Measurements from ENCODE around the gene PTBP1. TPM values are rescaled to one million over a fixed set of nuclear protein-coding genes. Genes with fewer than 3 reads are reported as not detected.
A peak's percentile ranks its signal among the peaks of the same experiment; 100 is the strongest.

PTBP1 gene
- total RNA-seq, 1 donor from 2014 or later: 285 TPM

DNA sequence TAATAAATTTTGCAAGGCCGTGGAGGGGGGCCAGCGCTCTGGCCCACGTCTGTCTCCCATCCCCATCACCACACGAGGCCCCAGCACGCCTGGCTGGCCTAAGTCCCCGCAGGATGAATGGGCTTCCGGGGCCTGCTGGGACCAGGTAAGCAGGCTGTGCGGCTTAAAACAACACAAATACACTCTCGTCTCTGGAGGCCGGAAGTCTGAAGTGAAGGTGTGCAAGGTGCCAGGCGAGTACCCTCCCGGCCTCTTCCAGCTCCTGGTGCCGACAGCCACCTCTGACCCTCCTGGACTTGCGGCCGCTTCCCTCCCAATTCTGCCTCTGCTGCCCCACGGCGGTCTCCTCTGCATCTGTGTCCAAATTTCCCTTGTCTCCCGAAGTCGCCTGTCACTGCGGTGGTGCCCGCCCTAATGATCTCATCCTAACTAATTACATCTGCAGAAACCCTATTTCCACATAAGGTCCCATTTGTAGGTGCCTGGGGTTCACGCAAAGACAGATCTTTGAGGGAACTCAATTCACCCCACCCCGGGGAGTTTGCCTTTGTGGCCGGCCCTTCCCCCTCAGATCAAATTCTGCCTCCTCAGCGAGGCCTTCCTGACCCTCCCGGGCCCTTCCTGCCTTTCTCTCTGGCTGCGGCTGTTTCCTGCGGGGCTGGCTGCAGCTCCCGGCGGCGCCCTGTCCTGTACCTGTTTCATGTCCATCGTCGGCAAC is 8.1 kb upstream of the PTBP1 start:
- H3K36me3 Mint-ChIP-seq (ENCODE audit: low read depth): no peaks in the 10 kb centered on the region
- no peaks in the 10 kb centered on the region for H3K27me3 Mint-ChIP-seq (ENCODE audit: low read depth)
- TF ChIP-seq, protein P1, sequence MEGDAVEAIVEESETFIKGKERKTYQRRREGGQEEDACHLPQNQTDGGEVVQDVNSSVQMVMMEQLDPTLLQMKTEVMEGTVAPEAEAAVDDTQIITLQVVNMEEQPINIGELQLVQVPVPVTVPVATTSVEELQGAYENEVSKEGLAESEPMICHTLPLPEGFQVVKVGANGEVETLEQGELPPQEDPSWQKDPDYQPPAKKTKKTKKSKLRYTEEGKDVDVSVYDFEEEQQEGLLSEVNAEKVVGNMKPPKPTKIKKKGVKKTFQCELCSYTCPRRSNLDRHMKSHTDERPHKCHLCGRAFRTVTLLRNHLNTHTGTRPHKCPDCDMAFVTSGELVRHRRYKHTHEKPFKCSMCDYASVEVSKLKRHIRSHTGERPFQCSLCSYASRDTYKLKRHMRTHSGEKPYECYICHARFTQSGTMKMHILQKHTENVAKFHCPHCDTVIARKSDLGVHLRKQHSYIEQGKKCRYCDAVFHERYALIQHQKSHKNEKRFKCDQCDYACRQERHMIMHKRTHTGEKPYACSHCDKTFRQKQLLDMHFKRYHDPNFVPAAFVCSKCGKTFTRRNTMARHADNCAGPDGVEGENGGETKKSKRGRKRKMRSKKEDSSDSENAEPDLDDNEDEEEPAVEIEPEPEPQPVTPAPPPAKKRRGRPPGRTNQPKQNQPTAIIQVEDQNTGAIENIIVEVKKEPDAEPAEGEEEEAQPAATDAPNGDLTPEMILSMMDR (IDR thresholded peaks at IDR 0.05): peak; percentile 41
- H3K4me3 Mint-ChIP-seq (ENCODE audit: unreplicated experiment): peak overlapping the region; percentile 41
- H3K4me1 Mint-ChIP-seq (ENCODE audit: low read depth): peaks cover 28% of the 10 kb centered on the region
- no peak for DNase-seq (ENCODE audit: low spot score)
- no peaks in the 10 kb centered on the region for H3K9me3 Mint-ChIP-seq (ENCODE audit: low read depth)
- H3K27ac Mint-ChIP-seq (ENCODE audit: unreplicated experiment): peak overlapping the region; percentile 78

DNA sequence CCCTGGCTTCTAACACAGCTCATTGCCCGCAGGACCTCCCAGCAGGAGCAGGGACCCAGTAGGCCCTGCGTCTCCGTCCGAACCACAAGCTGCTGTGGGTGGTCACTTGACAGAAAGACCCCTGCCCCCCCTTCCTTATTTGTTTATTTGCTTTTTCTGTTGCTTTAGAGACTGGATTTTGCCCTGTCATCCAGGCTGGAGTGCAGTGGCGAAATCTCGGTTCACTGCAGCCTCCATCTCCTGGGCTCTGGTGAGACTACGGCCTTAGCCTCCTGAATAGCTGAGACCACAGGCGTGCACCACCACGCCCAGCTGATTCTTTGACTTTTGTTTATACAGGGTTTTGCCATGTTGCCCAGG is 7.6 kb upstream of the PTBP1 start:
- no peak for DNase-seq (ENCODE audit: low spot score)
- Mint-ChIP-seq H3K9me3 (ENCODE audit: low read depth) (no peaks in the 10 kb centered on the region), H3K27me3 (ENCODE audit: low read depth) (no peaks in the 10 kb centered on the region), H3K27ac (ENCODE audit: unreplicated experiment) (peak overlapping the region; percentile 78), H3K4me1 (ENCODE audit: low read depth) (peaks cover 24% of the 10 kb centered on the region), H3K36me3 (ENCODE audit: low read depth) (no peaks in the 10 kb centered on the region), H3K4me3 (ENCODE audit: unreplicated experiment) (no peak overlapping the region)
- TF ChIP-seq, protein P1 (IDR thresholded peaks at IDR 0.05): no peak

DNA sequence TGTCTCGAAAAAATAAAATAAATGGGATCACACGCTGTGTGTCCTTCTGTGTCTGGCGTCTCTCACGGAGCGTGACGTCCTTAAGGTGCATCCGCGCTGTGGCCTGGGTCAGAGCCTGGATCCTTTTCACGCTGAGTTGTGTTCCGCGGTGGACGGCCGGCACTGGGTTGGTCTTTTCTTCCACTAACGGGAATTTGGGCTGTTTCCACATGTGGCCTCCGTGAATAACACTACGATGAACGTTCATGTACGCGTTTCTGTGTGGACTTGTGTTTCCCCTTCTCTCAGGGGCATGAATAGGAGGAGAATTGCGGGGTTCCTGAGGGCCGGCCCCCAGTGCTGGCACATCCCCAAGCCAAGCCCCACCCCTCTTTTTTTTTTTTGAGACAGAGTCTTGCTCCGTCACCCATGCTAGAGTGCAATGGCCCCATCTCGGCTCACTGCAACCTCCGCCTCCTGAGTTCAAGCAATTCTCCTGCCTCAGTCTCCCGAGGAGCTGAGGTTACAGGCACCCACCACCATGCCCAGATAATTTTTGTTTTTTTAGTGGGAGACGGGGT is 6.2 kb upstream of the PTBP1 start:
- Mint-ChIP-seq H3K27ac (ENCODE audit: unreplicated experiment) (peak overlapping the region; percentile 27), H3K4me1 (ENCODE audit: low read depth) (peaks cover 22% of the 10 kb centered on the region), H3K9me3 (ENCODE audit: low read depth) (no peaks in the 10 kb centered on the region), H3K4me3 (ENCODE audit: unreplicated experiment) (no peak overlapping the region), H3K36me3 (ENCODE audit: low read depth) (no peaks in the 10 kb centered on the region), H3K27me3 (ENCODE audit: low read depth) (no peaks in the 10 kb centered on the region)
- no peak for DNase-seq (ENCODE audit: low spot score)
- TF ChIP-seq, protein P1 (IDR thresholded peaks at IDR 0.05): no peak

DNA sequence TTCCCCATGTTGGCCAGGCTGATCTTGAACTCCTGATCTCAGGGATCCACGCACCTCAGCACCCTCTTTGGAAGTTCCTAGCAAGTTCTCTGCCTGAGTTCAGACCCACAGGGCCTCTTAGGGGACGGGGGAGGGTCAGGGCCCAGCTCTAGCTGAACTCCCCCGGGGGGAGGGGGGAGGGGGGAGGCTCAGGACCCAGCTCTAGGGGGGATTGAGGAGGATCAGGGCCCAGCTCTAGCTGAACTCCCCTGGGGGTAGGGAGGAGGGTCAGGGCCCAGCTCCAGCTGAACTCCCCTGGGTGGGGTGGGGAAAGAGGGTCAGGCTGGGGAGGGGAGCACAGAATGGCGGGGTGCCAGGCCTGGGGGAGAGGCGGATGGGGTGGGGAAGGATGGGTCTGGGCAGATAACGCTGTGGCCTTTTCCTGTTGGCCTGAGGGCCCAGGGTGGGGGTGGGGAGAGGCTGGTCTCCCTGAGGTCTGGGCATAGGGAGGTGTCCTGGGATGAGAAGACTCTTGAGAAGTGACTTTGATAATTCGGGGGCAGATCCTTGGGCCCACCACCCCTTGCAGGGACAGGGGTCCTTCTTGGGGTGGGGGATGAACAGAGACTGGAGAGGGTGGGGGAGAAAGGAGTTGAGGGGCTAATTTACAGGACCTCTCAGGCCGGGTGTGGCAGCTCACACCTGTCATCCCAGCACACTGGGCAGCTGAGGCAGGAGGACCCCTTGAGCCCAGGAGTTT is 5.5 kb upstream of the PTBP1 start:
- Mint-ChIP-seq H3K27me3 (ENCODE audit: low read depth) (no peaks in the 10 kb centered on the region), H3K4me1 (ENCODE audit: low read depth) (peaks cover 25% of the 10 kb centered on the region), H3K4me3 (ENCODE audit: unreplicated experiment) (no peak overlapping the region), H3K36me3 (ENCODE audit: low read depth) (no peaks in the 10 kb centered on the region), H3K27ac (ENCODE audit: unreplicated experiment) (no peak overlapping the region), H3K9me3 (ENCODE audit: low read depth) (no peaks in the 10 kb centered on the region)
- TF ChIP-seq, protein P1 (IDR thresholded peaks at IDR 0.05): no peak
- DNase-seq (ENCODE audit: low spot score): peak; percentile 59

DNA sequence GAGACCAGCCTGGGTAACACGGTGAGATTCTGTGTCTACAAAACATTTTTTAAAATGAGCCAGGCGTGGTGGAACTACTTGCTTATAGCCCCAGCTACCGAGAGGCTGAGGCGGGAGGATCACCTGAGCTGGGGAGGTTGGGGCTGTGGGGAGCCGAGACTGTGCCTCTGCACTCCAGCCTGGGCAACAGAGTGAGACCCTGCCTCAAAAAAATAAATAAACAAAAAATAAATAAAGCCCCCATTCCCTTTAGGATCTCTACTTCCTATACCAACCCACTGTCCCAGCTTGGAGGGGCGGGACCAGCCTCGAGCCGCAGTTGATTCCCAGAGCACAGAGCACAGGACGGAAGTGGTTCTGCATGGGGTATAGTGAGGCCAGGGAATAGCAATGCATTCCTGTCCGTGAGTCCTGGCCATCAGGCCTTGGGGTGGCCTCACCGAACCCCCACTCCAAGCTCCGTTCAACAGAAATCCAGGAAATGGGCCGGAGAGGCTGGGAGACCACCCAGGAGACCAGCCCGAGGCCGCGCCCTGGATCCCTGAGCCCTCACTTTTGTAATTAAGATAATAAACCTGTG is 4.9 kb upstream of the PTBP1 start:
- Mint-ChIP-seq H3K4me1 (ENCODE audit: low read depth) (peaks cover 26% of the 10 kb centered on the region), H3K9me3 (ENCODE audit: low read depth) (no peaks in the 10 kb centered on the region), H3K36me3 (ENCODE audit: low read depth) (no peaks in the 10 kb centered on the region), H3K27ac (ENCODE audit: unreplicated experiment) (no peak overlapping the region), H3K27me3 (ENCODE audit: low read depth) (no peaks in the 10 kb centered on the region), H3K4me3 (ENCODE audit: unreplicated experiment) (no peak overlapping the region)
- TF ChIP-seq, protein P1 (IDR thresholded peaks at IDR 0.05): no peak
- DNase-seq (ENCODE audit: low spot score): no peak
